HL-60 (cell line): ENCODE results near the gene ARHGEF7.

Experiments
- DNase-seq, 2 experiments: peaks; one replicate each; pipeline ENCODE4 v3.0.0-alpha.2; 2010 to 2020; ENCODE audit warnings: low read depth in 1 of 2, low spot score in 1 of 2
- H3K27ac ChIP-seq: fragments of 250-450 bp; sonication (Bioruptor Pico); replicated peaks from 2 replicates; pipeline ENCODE4 v1.5.1; 2020; ENCODE audit warnings: mild to moderate bottlenecking, moderate library complexity
- H3K27me3 ChIP-seq: fragments of 250-450 bp; sonication (Bioruptor Pico); 2 replicates; pipeline ENCODE4 v1.5.1; 2021; ENCODE audit warnings: mild to moderate bottlenecking, moderate library complexity; ENCODE audit not compliant: insufficient read depth, poor library complexity, severe bottlenecking
- H3K4me3 ChIP-seq: replicated peaks from 2 replicates; pipeline ENCODE4 v1.5.1; 2011; ENCODE audit warnings: mild to moderate bottlenecking, control low read depth, low read length; ENCODE audit not compliant: insufficient read depth
- CTCF ChIP-seq: IDR thresholded peaks from one replicate; pipeline ENCODE4 v1.5.1; 2011; ENCODE audit warnings: low read length, control low read depth, inconsistent platforms; ENCODE audit not compliant: insufficient read depth
- GABPA ChIP-seq: IDR thresholded peaks from 2 replicates; pipeline ENCODE4 v1.6.1; 2012; ENCODE audit warnings: low read depth
- POLR2AphosphoS5 ChIP-seq: IDR thresholded peaks from 2 replicates; pipeline ENCODE4 v1.6.1; 2012; ENCODE audit warnings: low read depth
- REST ChIP-seq: IDR thresholded peaks from 2 replicates; pipeline ENCODE4 v1.6.1; 2012; ENCODE audit warnings: low read depth; ENCODE audit not compliant: insufficient replicate concordance
- SPI1 ChIP-seq: IDR thresholded peaks from 2 replicates; pipeline ENCODE4 v1.6.1; 2012; ENCODE audit warnings: low read depth, mild to moderate bottlenecking, borderline replicate concordance

Gene ARHGEF7

GRCh38 chr13:111341886-111342285, 226.8 kb downstream of the ARHGEF7 start:
- TF ChIP-seq GABPA (no peak), CTCF (no peak), SPI1 (no peak), REST (no peak), POLR2AphosphoS5 (no peak)
- Histone ChIP-seq H3K27ac (no peak overlapping the region), H3K4me3 (no peak overlapping the region), H3K27me3 (no peaks in the 10 kb centered on the region)
- no peak for DNase-seq

- Histone ChIP-seq H3K27ac (no peak overlapping the region), H3K4me3 (no peak overlapping the region), H3K27me3 (no peaks in the 10 kb centered on the region)
- TF ChIP-seq REST: no peak
- no peak for TF ChIP-seq SPI1
- TF ChIP-seq CTCF: no peak
- no peak for TF ChIP-seq GABPA
- TF ChIP-seq POLR2AphosphoS5: no peak
- DNase-seq: no peak
These were observed 227.6 kb downstream of the ARHGEF7 start for GRCh38 chr13:111342721-111343120.

- Histone ChIP-seq H3K4me3 (no peak overlapping the region), H3K27me3 (no peaks in the 10 kb centered on the region), H3K27ac (no peak overlapping the region)
- no peak for DNase-seq
- TF ChIP-seq CTCF (no peak), POLR2AphosphoS5 (no peak), SPI1 (no peak), REST (no peak), GABPA (no peak)
These were observed 228.2 kb downstream of the ARHGEF7 start for GRCh38 chr13:111343186-111343805.
